Progenitor cell of endocrine pancreas (in vitro differentiated cells): ENCODE measurements around the gene CENPB. TPM values are rescaled to one million over a fixed set of nuclear protein-coding genes. Genes with fewer than 3 reads are reported as not detected.

ENCODE experiments used
- DNase-seq: peaks from one replicate; pipeline ENCODE4 v3.0.0; 2021; ENCODE audit warnings: low spot score; ENCODE audit not compliant: unreplicated experiment
- H3K27ac Mint-ChIP-seq: 2 replicates; pipeline ENCODE4 v1.8.0; 2021; ENCODE audit warnings: mild to moderate bottlenecking, moderate library complexity, mixed read lengths
- H3K27me3 Mint-ChIP-seq: 2 replicates; pipeline ENCODE4 v1.8.0; 2021; ENCODE audit warnings: mixed read lengths
- H3K36me3 Mint-ChIP-seq: 2 replicates; pipeline ENCODE4 v1.8.0; 2022; ENCODE audit warnings: mixed read lengths; ENCODE audit not compliant: insufficient read depth
- H3K4me1 Mint-ChIP-seq: 2 replicates; pipeline ENCODE4 v1.8.0; 2021; ENCODE audit warnings: low read depth, mixed read lengths
- H3K4me3 Mint-ChIP-seq: 2 replicates; pipeline ENCODE4 v1.8.0; 2021; ENCODE audit warnings: low read depth, mild to moderate bottlenecking, moderate library complexity, mixed read lengths
- H3K9me3 Mint-ChIP-seq: 2 replicates; pipeline ENCODE4 v1.8.0; 2021; ENCODE audit warnings: low read depth, mixed read lengths
- total RNA-seq: library from RNA; stranded (reverse); gene quantifications from 2 replicates; pipeline ENCODE4 v1.2.1, GENCODE V29; 2021
- TF ChIP-seq, protein P1 (sequence below): fragments of 200-600 bp; sonication (generic); IDR thresholded peaks from one replicate; pipeline ENCODE4 v1.5.0; 2021; ENCODE audit warnings: antibody characterized with exemption, mild to moderate bottlenecking; ENCODE audit not compliant: unreplicated experiment

Gene CENPB
- total RNA-seq, 1 donor from 2014 or later = 49.6 TPM

DNA sequence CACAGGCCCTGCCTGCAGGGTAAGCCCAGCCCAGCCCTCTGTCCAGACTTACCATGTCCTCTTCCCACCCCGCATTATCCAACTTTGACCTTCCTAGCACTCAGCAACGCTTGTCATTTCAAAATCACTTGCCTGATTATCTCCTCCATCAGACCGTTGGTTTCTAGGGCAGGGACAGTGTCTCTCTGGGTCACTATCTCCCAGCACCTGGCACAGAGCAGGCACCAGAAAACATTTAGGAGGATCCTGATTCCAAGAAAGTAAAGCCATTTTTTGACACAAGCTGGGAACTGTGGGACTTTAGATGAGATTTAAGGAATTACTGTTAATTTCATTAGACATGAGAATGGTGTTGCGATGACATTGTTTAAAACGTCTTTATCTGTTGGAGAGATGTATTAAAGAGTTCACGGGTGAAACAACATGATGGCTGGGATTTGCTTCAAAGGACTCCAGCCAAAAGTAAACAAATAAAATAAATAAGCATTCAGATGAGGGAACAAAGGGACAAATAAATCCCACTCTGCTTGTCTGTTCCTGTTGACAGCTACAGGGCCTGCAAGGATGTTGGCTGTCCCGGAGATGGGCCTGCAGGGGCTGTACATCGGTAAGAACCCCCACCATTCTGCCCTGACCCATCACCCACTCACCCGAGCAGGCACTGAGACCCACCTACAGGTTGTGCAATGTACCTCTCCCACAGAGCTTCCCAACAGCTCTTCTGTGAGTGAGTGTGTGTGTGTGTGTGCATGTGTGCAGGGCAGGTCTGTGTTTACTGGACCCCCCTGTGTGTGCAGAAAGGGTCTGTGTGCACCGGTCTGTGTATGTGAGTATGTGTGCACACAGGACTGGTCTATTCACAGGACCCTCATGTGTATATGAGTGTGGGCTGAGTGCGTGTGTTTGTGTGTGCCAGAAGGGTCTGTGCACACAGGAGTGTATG lies 48.2 kb downstream of the CENPB start:
- peaks cover 28% of the 10 kb centered on the region for H3K27me3 Mint-ChIP-seq
- TF ChIP-seq, protein P1, sequence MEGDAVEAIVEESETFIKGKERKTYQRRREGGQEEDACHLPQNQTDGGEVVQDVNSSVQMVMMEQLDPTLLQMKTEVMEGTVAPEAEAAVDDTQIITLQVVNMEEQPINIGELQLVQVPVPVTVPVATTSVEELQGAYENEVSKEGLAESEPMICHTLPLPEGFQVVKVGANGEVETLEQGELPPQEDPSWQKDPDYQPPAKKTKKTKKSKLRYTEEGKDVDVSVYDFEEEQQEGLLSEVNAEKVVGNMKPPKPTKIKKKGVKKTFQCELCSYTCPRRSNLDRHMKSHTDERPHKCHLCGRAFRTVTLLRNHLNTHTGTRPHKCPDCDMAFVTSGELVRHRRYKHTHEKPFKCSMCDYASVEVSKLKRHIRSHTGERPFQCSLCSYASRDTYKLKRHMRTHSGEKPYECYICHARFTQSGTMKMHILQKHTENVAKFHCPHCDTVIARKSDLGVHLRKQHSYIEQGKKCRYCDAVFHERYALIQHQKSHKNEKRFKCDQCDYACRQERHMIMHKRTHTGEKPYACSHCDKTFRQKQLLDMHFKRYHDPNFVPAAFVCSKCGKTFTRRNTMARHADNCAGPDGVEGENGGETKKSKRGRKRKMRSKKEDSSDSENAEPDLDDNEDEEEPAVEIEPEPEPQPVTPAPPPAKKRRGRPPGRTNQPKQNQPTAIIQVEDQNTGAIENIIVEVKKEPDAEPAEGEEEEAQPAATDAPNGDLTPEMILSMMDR = no peak
- DNase-seq = no peak
- H3K4me3 Mint-ChIP-seq = no peak overlapping the region
- H3K27ac Mint-ChIP-seq = peak overlapping the region; percentile 23
- peaks cover 14% of the 10 kb centered on the region for H3K4me1 Mint-ChIP-seq
- H3K36me3 Mint-ChIP-seq = no peaks in the 10 kb centered on the region
- no peaks in the 10 kb centered on the region for H3K9me3 Mint-ChIP-seq

DNA sequence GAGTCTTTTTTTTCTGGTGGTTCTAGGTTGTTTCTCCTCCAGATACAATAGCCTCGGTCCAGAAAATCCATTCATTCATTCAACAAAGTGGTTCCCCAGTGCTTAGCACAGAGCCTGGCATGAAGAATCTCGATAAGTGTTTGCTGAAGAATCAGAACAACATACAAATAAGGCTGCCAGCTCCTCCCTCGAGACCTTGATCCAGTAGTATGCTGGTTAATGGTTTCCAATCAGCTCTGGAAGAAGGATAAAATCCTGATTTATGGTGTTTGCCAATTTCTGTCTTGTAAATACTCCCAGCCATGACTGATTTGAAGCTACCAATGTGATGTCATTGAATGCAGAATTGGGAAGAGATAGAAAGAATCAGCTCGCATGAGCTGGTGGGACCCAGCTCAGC lies 50.8 kb downstream of the CENPB start:
- TF ChIP-seq, protein P1 = no peak
- Mint-ChIP-seq H3K27me3 (peaks cover 44% of the 10 kb centered on the region), H3K36me3 (no peaks in the 10 kb centered on the region), H3K4me1 (peaks cover 14% of the 10 kb centered on the region), H3K27ac (no peak overlapping the region), H3K4me3 (no peak overlapping the region), H3K9me3 (no peaks in the 10 kb centered on the region)
- no peak for DNase-seq

DNA sequence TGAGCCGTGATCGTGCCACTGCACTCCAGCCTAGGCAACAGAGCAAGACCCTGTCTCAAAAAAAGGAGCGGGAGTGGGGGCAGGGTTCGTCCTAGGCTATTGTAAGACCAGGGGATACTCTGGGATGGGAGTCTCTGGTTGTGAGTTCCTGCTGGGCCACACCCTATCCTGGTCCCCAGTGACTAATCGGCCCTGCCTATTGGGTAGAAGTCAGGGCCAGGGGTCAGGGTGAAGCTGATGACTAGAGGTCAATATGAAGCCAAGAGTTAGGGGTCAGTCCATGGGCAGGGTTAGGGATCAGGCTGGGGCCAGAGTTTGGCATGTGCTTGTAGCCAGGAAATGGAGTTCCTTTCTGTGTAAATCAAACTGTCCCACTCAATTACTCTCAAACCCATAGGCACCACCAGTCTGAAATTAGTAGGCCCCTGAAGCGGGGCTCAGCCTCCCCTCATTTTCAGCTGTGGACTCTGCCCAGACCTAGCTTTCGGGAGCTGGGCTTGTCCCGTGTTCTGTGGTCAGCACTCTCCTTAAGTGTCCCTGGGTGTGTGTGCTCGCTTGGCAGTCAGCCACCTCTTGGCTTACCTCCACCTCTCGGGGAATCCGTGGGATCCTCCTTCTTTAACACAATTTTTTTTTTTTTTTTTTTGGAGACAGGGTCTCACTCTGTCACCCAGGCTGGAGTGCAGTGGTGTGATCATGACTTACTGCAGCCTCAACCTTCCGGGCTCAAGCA lies 52.3 kb downstream of the CENPB start:
- no peak for DNase-seq
- Mint-ChIP-seq H3K27me3 (peaks cover 54% of the 10 kb centered on the region), H3K9me3 (no peaks in the 10 kb centered on the region), H3K4me1 (peaks cover 12% of the 10 kb centered on the region), H3K36me3 (no peaks in the 10 kb centered on the region), H3K27ac (no peak overlapping the region), H3K4me3 (no peak overlapping the region)
- TF ChIP-seq, protein P1 = no peak

Other genes starting within 250 kb of the CENPB start
- gene GFRA4, start 123.3 kb downstream of the CENPB start, total RNA-seq = not detected in 2 replicates
- 0.47 and 0.67 TPM in 2 replicates for gene ADAM33, start 104.7 kb downstream of the CENPB start, total RNA-seq
- not detected in 2 replicates for gene SIGLEC1, start 74.1 kb downstream of the CENPB start, total RNA-seq
- not detected in 2 replicates for gene HSPA12B, start 54.1 kb downstream of the CENPB start, total RNA-seq
- gene ADISSP, start 19.0 kb downstream of the CENPB start, total RNA-seq = 18.9 and 20.2 TPM in 2 replicates
- 1.7 and 1.9 TPM in 2 replicates for gene SPEF1, start 5.3 kb downstream of the CENPB start, total RNA-seq
- 36.7 and 37.6 TPM in 2 replicates for gene CDC25B, start 9.6 kb upstream of the CENPB start, total RNA-seq
- gene AP5S1, start 33.8 kb upstream of the CENPB start, total RNA-seq = 12.3 and 13.2 TPM in 2 replicates
- gene MAVS, start 60.1 kb upstream of the CENPB start, total RNA-seq = 42.2 and 43.8 TPM in 2 replicates
- 53.8 and 57.6 TPM in 2 replicates for gene PANK2, start 102.6 kb upstream of the CENPB start, total RNA-seq
- gene RNF24, start 228.8 kb upstream of the CENPB start, total RNA-seq = 22.3 and 23.6 TPM in 2 replicates